Left lung (tissue), 10 donors: ENCODE results near the gene ZBTB17. TPM values are rescaled to one million over a fixed set of nuclear protein-coding genes. Genes with fewer than 3 reads are reported as not detected.

Experiments used
- ATAC-seq: fragments of 200-7000 bp; cut with Tn5 transposase; one replicate; pipeline ENCODE4 v1.9.1; 2020; ENCODE audit warnings: moderate library complexity
- DNase-seq, 4 donors: peaks; one replicate each; pipeline ENCODE4 v3.0.0-alpha.2; 2013 to 2020
- H3K27ac ChIP-seq, 2 donors: fragments of 200-600 bp; sonication (generic) in 1 of 2; one replicate each; pipeline versions ENCODE4 v1.5.0 to v1.8.0; 2020 to 2021
- H3K27me3 ChIP-seq, 2 donors: fragments of 200-600 bp; sonication (generic) in 1 of 2; one replicate each; pipeline versions ENCODE4 v1.5.0 to v1.8.0; 2020 to 2021
- H3K36me3 ChIP-seq, 2 donors: fragments of 200-600 bp; sonication (generic) in 1 of 2; one replicate each; pipeline versions ENCODE4 v1.5.0 to v1.8.0; 2020 to 2021
- H3K4me1 ChIP-seq, 2 donors: fragments of 200-600 bp; one replicate each; pipeline ENCODE4 v1.8.0; 2021
- H3K4me3 ChIP-seq, 2 donors: fragments of 200-600 bp; sonication (generic) in 1 of 2; one replicate each; pipeline versions ENCODE4 v1.5.0 to v1.8.0; 2020 to 2021; ENCODE audit warnings: mild to moderate bottlenecking in 1 of 2
- H3K9me3 ChIP-seq, 2 donors: fragments of 200-600 bp; sonication (generic) in 1 of 2; one replicate each; pipeline versions ENCODE4 v1.5.0 to v1.8.0; 2020 to 2021
- intact Hi-C, 2 donors: fragments of 100-400 bp; cut with DNase I; formaldehyde crosslinking; loops; one replicate each; pipeline versions ENCODE4 v1.11.2 to v1.14.2; 2022
- polyA plus RNA-seq, 6 donors: library from polyadenylated mRNA; unstranded; fragments of 120-200 nt; gene quantifications; one replicate each; pipeline ENCODE4 v1.2.1, GENCODE V29; 2013; ENCODE audit not compliant: insufficient read length in 6 of 6
- total RNA-seq, 2 donors: library from RNA; stranded (reverse); fragmentation: NEBNext Ultra II Directional; extraction: Animal tissue kit (Norgen Biotek cat#: 25700); gene quantifications; one replicate each; pipeline ENCODE4 v1.2.1, GENCODE V29; 2021
- TF ChIP-seq, protein P1 (sequence below), 2 donors: fragments of 200-600 bp; sonication (generic) in 1 of 2; IDR thresholded peaks; one replicate each; pipeline versions ENCODE4 v1.5.0 to v1.8.0; 2021; ENCODE audit warnings: antibody characterized with exemption in 2 of 2
- donor health status: DM: no; HTN: yes; CAD: no.
- donor health status: DM: no; HTN: no; CAD: no.

ZBTB17 gene
- total and polyA plus RNA-seq, 8 donors = 27.4 to 46.5 (median 33.1) TPM

GRCh38 chr1:16011936-16012589, 36.2 kb upstream of the ZBTB17 start:
- no peak for ATAC-seq
- Histone ChIP-seq H3K27me3 (peaks cover 0 to 13% of the 10 kb centered on the region in 2 donors), H3K9me3 (no peaks in the 10 kb centered on the region), H3K4me3 (peak overlapping the region in 1 of 2 donors; percentile 41), H3K27ac (peak overlapping the region in 1 of 2 donors; percentile 70), H3K36me3 (no peaks in the 10 kb centered on the region), H3K4me1 (peaks cover 10 to 17% of the 10 kb centered on the region in 2 donors)
- TF ChIP-seq, protein P1, sequence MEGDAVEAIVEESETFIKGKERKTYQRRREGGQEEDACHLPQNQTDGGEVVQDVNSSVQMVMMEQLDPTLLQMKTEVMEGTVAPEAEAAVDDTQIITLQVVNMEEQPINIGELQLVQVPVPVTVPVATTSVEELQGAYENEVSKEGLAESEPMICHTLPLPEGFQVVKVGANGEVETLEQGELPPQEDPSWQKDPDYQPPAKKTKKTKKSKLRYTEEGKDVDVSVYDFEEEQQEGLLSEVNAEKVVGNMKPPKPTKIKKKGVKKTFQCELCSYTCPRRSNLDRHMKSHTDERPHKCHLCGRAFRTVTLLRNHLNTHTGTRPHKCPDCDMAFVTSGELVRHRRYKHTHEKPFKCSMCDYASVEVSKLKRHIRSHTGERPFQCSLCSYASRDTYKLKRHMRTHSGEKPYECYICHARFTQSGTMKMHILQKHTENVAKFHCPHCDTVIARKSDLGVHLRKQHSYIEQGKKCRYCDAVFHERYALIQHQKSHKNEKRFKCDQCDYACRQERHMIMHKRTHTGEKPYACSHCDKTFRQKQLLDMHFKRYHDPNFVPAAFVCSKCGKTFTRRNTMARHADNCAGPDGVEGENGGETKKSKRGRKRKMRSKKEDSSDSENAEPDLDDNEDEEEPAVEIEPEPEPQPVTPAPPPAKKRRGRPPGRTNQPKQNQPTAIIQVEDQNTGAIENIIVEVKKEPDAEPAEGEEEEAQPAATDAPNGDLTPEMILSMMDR (IDR thresholded peaks at IDR 0.05) = no peak
- intact Hi-C loops = no loop called here
- DNase-seq = no peak

GRCh38 chr1:16010837-16011236, 34.9 kb upstream of the ZBTB17 start:
- H3K4me1 ChIP-seq = peaks cover 10 to 17% of the 10 kb centered on the region in 2 donors
- intact Hi-C loops = no loop called here
- no peak for DNase-seq
- TF ChIP-seq, protein P1 (IDR thresholded peaks at IDR 0.05) = no peak
- H3K27ac ChIP-seq = no peak overlapping the region
- H3K36me3 ChIP-seq = no peaks in the 10 kb centered on the region
- H3K27me3 ChIP-seq = peaks cover 0 to 13% of the 10 kb centered on the region in 2 donors
- H3K9me3 ChIP-seq = no peaks in the 10 kb centered on the region
- ATAC-seq = no peak
- H3K4me3 ChIP-seq = no peak overlapping the region

GRCh38 chr1:16009678-16010077, 33.8 kb upstream of the ZBTB17 start:
- H3K4me3 ChIP-seq = no peak overlapping the region
- peaks cover 10 to 17% of the 10 kb centered on the region in 2 donors for H3K4me1 ChIP-seq
- TF ChIP-seq, protein P1 (IDR thresholded peaks at IDR 0.05) = no peak
- intact Hi-C loops = no loop called here
- H3K27me3 ChIP-seq = peaks cover 0 to 13% of the 10 kb centered on the region in 2 donors
- DNase-seq (no peak), ATAC-seq (no peak)
- no peaks in the 10 kb centered on the region for H3K9me3 ChIP-seq
- H3K36me3 ChIP-seq = no peaks in the 10 kb centered on the region
- H3K27ac ChIP-seq = no peak overlapping the region

GRCh38 chr1:16009030-16009460, 33.1 kb upstream of the ZBTB17 start:
- H3K9me3 ChIP-seq = no peaks in the 10 kb centered on the region
- intact Hi-C loops = no loop called here
- H3K4me1 ChIP-seq = peaks cover 10 to 17% of the 10 kb centered on the region in 2 donors
- H3K27me3 ChIP-seq = peaks cover 0 to 13% of the 10 kb centered on the region in 2 donors
- ATAC-seq (peak; percentile 63), DNase-seq (peak; percentile 62 to 90 (median 78))
- H3K27ac ChIP-seq = no peak overlapping the region
- TF ChIP-seq, protein P1 (IDR thresholded peaks at IDR 0.05) = peak; percentile 92 to 95
- no peak overlapping the region for H3K4me3 ChIP-seq
- no peaks in the 10 kb centered on the region for H3K36me3 ChIP-seq

DNA sequence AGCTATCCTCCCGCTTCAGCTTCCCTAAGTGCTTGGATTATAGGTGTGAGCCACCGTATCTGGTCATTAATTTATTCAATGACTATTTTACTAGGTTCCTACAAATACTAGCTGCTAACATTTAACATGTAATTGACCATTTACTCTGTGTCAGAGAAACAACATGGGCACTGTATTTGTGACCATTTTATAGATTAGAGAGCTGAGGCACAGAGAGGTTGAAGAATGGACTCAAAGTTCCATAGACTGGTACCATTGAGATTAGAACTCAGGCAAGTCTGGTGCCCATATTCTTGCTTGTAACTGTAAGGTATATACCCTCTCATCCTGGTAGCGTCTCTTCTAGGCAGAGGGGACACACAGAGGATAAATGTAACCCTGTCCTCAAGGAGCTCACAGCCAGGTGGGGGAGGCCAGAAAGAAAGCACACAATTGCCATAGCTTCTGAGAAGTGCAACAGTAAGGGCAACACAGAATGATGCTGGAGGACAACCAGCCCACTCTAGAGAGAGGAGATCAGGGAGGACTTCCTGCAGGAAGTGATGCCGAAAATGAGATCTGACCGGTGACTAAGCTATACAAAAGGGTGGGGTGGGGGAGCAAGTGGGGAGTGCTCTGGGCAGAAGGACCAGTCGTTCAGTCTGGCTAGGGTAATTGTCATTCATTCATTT, 31.9 kb upstream of the ZBTB17 start:
- Histone ChIP-seq H3K27me3 (peaks cover 0 to 4% of the 10 kb centered on the region in 2 donors), H3K4me3 (no peak overlapping the region), H3K4me1 (peaks cover 4 to 8% of the 10 kb centered on the region in 2 donors), H3K36me3 (no peaks in the 10 kb centered on the region), H3K27ac (no peak overlapping the region), H3K9me3 (no peaks in the 10 kb centered on the region)
- TF ChIP-seq, protein P1 (IDR thresholded peaks at IDR 0.05) = no peak
- ATAC-seq (no peak), DNase-seq (no peak)
- intact Hi-C loops = no loop called here
